BE2C (cell line): ENCODE data around the gene MYH14.
"Not testable (repeated sequence)": the region's sequence is repeated elsewhere in the genome, so short reads cannot be mapped to it uniquely, and the experiment has no call there.

Experiments used
- DNase-seq: peaks from one replicate; pipeline ENCODE4 v3.0.0-alpha.2; 2020
- H3K27me3 ChIP-seq: fragments of 250-450 bp; sonication (Bioruptor Pico); 2 replicates; pipeline ENCODE4 v1.5.1; 2020; ENCODE audit warnings: mild to moderate bottlenecking
- H3K36me3 ChIP-seq: fragments of 250-450 bp; sonication (Bioruptor Pico); 2 replicates; pipeline ENCODE4 v1.5.1; 2020; ENCODE audit warnings: mild to moderate bottlenecking
- H3K4me1 ChIP-seq: fragments of 250-450 bp; sonication (Bioruptor Pico); 2 replicates; pipeline ENCODE4 v1.5.1; 2020
- H3K4me3 ChIP-seq: 2 replicates; pipeline ENCODE4 v1.5.1; 2011; ENCODE audit warnings: low read depth, low read length
- H3K9me3 ChIP-seq: fragments of 250-450 bp; sonication (Bioruptor Pico); 2 replicates; pipeline ENCODE4 v1.5.1; 2020
- TF ChIP-seq, protein P1 (sequence below): IDR thresholded peaks from 2 replicates; pipeline ENCODE4 v1.5.1; 2012; ENCODE audit warnings: mild to moderate bottlenecking, low read depth, low read length

Gene MYH14

DNA sequence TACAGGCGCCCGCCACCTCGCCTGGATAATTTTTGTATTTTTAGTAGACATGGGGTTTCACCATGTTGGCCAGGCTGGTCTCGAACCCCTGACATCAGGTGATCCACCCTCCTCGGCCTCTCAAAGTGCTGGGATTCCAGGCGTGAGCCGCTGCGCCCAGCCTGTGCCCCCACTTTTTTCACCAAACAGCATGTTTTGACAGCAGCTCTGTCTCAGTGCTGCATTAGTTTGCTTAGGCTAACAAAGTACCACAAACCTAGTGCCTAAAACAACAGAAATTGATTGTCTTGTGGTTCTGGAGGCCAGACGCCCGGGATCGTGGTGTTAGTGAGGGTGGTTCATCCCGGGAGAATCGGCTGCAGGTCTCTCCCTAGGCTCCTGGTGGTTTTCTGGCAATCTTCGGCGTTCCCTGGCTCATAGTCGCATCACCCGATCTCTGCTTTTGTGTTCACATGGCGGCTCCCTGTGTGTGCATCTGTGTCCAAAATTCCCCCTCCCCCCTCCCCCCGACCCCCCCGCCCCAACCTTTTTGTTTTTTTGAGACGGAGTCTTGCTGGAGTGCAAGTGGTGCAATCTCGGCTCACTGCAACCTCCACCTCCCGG is 30.0 kb downstream of the MYH14 start:
- no peak for DNase-seq
- no peaks in the 10 kb centered on the region for H3K4me1 ChIP-seq
- no peaks in the 10 kb centered on the region for H3K9me3 ChIP-seq
- H3K36me3 ChIP-seq, result no peaks in the 10 kb centered on the region
- H3K4me3 ChIP-seq, result no peak overlapping the region
- no peaks in the 10 kb centered on the region for H3K27me3 ChIP-seq
- TF ChIP-seq, protein P1, sequence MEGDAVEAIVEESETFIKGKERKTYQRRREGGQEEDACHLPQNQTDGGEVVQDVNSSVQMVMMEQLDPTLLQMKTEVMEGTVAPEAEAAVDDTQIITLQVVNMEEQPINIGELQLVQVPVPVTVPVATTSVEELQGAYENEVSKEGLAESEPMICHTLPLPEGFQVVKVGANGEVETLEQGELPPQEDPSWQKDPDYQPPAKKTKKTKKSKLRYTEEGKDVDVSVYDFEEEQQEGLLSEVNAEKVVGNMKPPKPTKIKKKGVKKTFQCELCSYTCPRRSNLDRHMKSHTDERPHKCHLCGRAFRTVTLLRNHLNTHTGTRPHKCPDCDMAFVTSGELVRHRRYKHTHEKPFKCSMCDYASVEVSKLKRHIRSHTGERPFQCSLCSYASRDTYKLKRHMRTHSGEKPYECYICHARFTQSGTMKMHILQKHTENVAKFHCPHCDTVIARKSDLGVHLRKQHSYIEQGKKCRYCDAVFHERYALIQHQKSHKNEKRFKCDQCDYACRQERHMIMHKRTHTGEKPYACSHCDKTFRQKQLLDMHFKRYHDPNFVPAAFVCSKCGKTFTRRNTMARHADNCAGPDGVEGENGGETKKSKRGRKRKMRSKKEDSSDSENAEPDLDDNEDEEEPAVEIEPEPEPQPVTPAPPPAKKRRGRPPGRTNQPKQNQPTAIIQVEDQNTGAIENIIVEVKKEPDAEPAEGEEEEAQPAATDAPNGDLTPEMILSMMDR, result no peak

DNA sequence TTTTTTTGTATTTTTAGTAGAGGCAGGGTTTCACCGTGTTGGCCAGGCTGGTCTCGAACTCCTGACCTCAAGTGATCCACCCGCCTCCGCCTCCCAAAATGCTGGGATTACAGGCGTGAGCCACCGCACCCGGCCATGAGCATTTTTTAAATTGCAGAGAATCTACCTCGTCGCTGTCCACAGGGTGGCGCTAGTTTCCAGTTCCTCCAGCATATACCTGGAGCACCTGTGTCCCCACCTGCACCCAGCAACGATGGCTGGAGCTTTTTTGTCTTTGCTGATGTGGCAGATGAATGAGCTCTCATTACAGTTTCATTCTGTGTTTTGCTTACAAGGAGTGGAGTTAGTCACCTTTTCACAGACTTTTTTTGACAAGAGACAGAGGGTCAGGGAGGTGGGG is 34.1 kb downstream of the MYH14 start:
- DNase-seq, H3K36me3 ChIP-seq, H3K4me1 ChIP-seq, H3K4me3 ChIP-seq, H3K9me3 ChIP-seq, H3K27me3 ChIP-seq: not testable (repeated sequence)
- TF ChIP-seq, protein P1, result 0 out of 2 replicates have a peak, but pooled peaks have one; percentile 7

DNA sequence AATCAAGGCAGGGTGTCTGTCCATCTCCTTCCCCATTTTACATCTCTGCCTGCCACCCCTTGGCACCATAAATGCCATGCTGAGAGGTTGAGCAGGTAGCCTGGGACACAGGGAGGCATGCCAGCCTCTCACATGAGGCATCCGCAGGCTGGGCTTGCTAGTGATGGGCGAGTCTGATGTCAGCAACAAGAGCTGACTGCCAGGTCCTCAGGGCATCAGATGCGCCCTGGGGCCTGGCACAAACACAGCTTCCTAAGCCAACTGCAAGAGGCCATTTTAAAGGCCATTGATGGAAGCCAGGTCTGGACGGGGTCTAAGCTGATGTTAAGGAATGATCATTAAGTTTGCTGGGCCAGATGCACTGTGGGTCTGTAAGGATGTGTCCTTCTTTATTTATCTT is 34.6 kb downstream of the MYH14 start:
- H3K4me1 ChIP-seq, result no peaks in the 10 kb centered on the region
- TF ChIP-seq, protein P1, result no peak
- no peaks in the 10 kb centered on the region for H3K27me3 ChIP-seq
- no peaks in the 10 kb centered on the region for H3K9me3 ChIP-seq
- H3K4me3 ChIP-seq, result no peak overlapping the region
- DNase-seq, result no peak
- H3K36me3 ChIP-seq, result no peaks in the 10 kb centered on the region

DNA sequence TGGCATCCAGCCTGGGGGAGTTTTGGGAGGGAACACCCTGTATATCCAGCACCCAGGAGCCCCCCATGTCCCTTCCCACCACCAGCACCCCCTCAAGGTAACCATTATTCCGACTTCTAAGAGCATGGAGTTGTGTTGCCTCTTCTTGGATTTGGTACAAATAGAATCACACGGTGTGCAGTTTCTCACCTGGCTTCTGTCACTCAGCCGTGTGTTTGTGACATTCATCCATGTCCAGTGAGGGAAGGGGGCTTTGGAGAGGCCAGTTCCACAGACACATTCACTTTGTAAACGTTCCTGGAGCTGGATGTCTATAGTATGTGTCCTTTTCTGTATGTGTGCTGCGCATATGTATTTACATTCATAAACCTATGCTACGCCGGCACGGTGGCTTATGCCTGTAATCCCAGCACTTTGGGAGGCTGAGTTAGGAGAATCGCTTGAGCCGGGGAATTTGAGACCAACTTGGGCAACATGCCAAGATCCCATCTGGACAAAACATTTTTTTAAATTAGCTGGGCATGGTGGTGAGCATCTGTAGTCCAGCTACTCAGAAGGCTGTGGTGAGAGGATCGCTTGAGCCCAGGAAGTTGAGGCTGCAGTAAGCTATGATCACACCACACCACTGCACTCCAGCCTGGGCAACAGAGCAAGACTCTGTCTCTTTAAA is 36.6 kb downstream of the MYH14 start:
- no peaks in the 10 kb centered on the region for H3K27me3 ChIP-seq
- no peak overlapping the region for H3K4me3 ChIP-seq
- no peaks in the 10 kb centered on the region for H3K9me3 ChIP-seq
- TF ChIP-seq, protein P1, result no peak
- DNase-seq, result no peak
- no peaks in the 10 kb centered on the region for H3K4me1 ChIP-seq
- H3K36me3 ChIP-seq, result no peaks in the 10 kb centered on the region

DNA sequence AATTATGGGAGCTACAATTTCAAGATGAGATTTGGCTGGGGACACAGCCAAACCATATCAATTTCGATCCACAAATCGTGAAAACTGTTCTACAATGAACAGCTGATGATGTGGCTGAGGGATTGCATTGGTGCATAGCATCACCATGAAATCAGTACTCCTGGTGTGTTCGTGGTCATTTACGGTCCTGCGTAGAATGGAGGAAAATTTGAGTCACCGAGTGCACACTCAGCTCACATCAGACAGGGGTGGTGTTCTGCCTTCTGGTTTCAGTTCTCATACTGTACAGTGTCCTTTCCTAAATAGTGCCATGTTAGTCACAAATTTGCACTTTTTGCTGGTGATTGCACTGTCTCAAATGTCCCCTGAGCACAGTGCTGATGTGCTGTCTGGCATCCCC is 39.2 kb downstream of the MYH14 start:
- TF ChIP-seq, protein P1, result no peak
- Histone ChIP-seq H3K27me3 (no peaks in the 10 kb centered on the region), H3K4me3 (no peak overlapping the region), H3K36me3 (no peaks in the 10 kb centered on the region), H3K4me1 (no peaks in the 10 kb centered on the region), H3K9me3 (no peaks in the 10 kb centered on the region)
- DNase-seq, result no peak

DNA sequence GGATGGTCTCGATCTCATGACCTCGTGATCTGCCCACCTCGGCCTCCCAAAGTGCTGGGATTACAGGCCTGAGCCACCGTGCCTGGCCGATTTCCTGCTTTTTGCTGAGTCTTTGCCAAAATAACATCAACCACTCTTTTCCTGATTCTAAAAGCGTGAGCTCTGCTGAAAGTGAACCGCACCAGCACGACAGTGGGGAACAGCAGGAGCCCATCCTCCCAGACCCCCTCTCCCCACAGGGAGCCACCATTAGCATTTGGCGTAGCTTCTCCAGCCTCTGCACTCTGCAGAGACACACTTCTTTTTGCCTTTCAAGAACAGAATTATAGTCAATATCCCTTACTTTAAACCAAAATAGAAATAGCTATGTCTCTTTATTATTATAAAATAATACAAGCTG is 41.3 kb downstream of the MYH14 start:
- Histone ChIP-seq H3K4me1 (no peaks in the 10 kb centered on the region), H3K36me3 (no peaks in the 10 kb centered on the region), H3K9me3 (no peaks in the 10 kb centered on the region), H3K27me3 (no peaks in the 10 kb centered on the region), H3K4me3 (no peak overlapping the region)
- DNase-seq, result no peak
- TF ChIP-seq, protein P1, result no peak
